Uterus (tissue), 4 donors: ENCODE results near the gene AGPS. TPM values are rescaled to one million over a fixed set of nuclear protein-coding genes. Genes with fewer than 3 reads are reported as not detected.
"Not testable (repeated sequence)": the region's sequence is repeated elsewhere in the genome, so short reads cannot be mapped to it uniquely, and the experiment has no call there.

Experiments
- DNase-seq, 2 donors: peaks; one replicate each; pipeline ENCODE4 v3.0.0-alpha.2; 2019 to 2020
- H3K27ac ChIP-seq, 2 donors: fragments of 200-600 bp; sonication (generic); 1 replicate in 1 of 2; 2 replicates in 1 of 2; pipeline ENCODE4 v1.5.1; 2016 to 2018
- H3K27me3 ChIP-seq, 2 donors: fragments of 200-600 bp; sonication (generic); one replicate each; pipeline ENCODE4 v1.5.1; 2018 to 2019; ENCODE audit warnings: control low read depth in 1 of 2
- H3K36me3 ChIP-seq, 2 donors: fragments of 200-600 bp; sonication (generic); one replicate each; pipeline ENCODE4 v1.5.1; 2019; ENCODE audit warnings: control low read depth in 1 of 2
- H3K4me1 ChIP-seq, 2 donors: fragments of 200-600 bp; sonication (generic); one replicate each; pipeline ENCODE4 v1.5.1; 2018 to 2019; ENCODE audit warnings: control low read depth in 1 of 2
- H3K4me3 ChIP-seq, 2 donors: fragments of 200-600 bp; sonication (generic); 1 replicate in 1 of 2; 2 replicates in 1 of 2; pipeline ENCODE4 v1.5.1; 2018 to 2019; ENCODE audit warnings: mild to moderate bottlenecking in 1 of 2
- H3K9me3 ChIP-seq, 2 donors: fragments of 200-600 bp; sonication (generic); one replicate each; pipeline ENCODE4 v1.5.1; 2019; ENCODE audit warnings: control low read depth in 1 of 2
- POLR2A ChIP-seq, 2 donors: fragments of 450-650 bp; IDR thresholded peaks; one replicate each; pipeline ENCODE4 v1.6.1; 2016; ENCODE audit warnings: antibody characterized with exemption in 2 of 2, mild to moderate bottlenecking in 1 of 2, moderate library complexity in 1 of 2
- intact Hi-C: fragments of 100-400 bp; cut with DNase I; formaldehyde crosslinking; loops from one replicate; pipeline ENCODE4 v1.15.1; 2023; ENCODE audit warnings: low total_unique reads
- total RNA-seq, 4 donors: library from RNA; depleted of rRNA in 3 of 4; stranded (reverse); fragments of >200 nt in 3 of 4; gene quantifications; one replicate each; pipeline versions ENCODE4 v1.1.0 to v1.2.4, GENCODE V29; 2014 to 2023
- TF ChIP-seq, protein P1 (sequence below), 4 experiments: fragments of 200-600 bp in 2 of 4; fragments of 450-650 bp in 2 of 4; sonication (generic) in 2 of 4; IDR thresholded peaks; one replicate each; pipeline ENCODE4 v1.5.1; 2016 to 2019; ENCODE audit warnings: antibody characterized with exemption in 4 of 4, mild to moderate bottlenecking in 2 of 4, moderate library complexity in 1 of 4
- donor health status: DM: yes; HTN: yes; CAD: no.

AGPS gene
- total RNA-seq, 4 donors from 2014 or later = 10.2 to 64.4 (median 40.0) TPM

DNA sequence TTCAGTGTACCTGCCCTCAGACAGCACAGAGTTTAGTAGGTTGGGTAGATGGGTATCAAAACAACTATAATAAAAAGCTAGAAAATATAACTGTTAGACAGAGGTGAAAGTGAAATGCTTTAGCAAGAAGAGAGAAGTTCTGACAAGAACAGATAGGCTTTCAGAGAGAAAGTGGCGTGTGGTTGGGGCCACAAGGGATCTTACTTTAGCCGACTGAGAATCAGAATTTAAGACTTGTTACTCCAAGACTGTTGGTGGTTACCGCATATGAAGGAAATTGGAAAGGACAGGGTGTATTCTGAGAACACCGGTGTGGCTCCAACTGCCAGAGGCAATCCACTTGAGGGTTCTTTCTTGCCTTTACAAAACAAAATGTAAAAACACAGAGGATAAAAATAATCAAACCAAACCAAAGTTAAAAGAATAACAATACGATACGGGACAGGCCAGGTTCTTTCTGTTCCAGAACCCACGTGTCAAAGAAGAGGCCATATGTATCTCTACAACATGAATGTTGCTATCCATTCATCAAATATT is 44.4 kb upstream of the AGPS start:
- DNase-seq = no peak
- no peak overlapping the region for H3K4me3 ChIP-seq
- H3K27me3 ChIP-seq = no peaks in the 10 kb centered on the region
- no peaks in the 10 kb centered on the region for H3K36me3 ChIP-seq
- TF ChIP-seq, protein P1, sequence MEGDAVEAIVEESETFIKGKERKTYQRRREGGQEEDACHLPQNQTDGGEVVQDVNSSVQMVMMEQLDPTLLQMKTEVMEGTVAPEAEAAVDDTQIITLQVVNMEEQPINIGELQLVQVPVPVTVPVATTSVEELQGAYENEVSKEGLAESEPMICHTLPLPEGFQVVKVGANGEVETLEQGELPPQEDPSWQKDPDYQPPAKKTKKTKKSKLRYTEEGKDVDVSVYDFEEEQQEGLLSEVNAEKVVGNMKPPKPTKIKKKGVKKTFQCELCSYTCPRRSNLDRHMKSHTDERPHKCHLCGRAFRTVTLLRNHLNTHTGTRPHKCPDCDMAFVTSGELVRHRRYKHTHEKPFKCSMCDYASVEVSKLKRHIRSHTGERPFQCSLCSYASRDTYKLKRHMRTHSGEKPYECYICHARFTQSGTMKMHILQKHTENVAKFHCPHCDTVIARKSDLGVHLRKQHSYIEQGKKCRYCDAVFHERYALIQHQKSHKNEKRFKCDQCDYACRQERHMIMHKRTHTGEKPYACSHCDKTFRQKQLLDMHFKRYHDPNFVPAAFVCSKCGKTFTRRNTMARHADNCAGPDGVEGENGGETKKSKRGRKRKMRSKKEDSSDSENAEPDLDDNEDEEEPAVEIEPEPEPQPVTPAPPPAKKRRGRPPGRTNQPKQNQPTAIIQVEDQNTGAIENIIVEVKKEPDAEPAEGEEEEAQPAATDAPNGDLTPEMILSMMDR (IDR thresholded peaks at IDR 0.05) = no peak
- TF ChIP-seq POLR2A (IDR thresholded peaks at IDR 0.05) = no peak
- H3K27ac ChIP-seq = no peak overlapping the region
- intact Hi-C loops = no loop called here
- H3K9me3 ChIP-seq = no peaks in the 10 kb centered on the region
- peaks cover 0 to 8% of the 10 kb centered on the region in 2 donors for H3K4me1 ChIP-seq

DNA sequence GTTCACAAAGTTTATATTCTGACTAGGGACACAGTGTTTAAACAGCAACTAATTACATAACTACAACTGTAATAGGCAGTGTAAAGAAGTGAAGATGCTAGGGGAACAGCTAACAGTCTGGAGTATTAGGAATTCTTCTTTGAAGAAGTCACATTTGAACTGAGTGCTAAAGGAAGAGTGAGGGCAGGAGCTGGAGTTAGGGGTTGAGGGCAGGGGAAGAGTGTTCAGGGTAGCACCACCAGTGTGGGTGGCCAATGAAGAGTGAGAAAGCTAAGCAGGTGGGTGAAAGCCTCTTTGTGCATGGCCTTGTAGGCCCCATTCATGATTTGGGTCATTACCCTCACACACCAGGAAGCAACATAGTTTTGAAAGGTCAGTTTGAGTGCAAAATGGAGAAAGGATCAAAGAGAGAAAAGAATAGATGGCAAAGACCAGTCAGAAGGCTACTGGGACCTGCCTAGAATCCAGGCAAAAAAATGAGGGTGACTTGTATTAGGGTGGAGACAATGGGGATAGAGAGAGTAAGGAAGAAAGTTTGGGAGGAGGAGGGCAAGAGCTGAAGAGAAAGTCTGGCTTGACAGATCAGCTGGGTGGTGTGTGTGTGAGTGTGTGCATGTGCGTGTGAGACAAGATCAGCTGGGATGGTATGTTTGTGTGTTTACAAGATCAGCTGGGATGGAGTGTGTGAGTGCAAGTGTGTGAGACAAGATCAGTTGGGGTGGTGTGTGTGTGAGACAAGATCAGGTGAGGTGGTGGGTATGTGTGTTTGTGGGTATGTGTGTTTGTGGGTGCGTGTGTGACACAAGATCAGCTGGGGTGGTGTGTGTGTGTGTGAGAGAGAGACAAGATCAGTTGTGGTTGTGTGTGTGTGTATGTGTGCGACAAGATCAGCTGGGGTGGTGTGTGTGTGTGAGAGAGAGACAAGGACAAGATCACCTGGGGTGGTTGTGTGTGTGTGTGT is 43.6 kb upstream of the AGPS start:
- DNase-seq = no peak
- Histone ChIP-seq H3K27ac (no peak overlapping the region), H3K36me3 (no peaks in the 10 kb centered on the region), H3K4me3 (no peak overlapping the region), H3K27me3 (no peaks in the 10 kb centered on the region), H3K9me3 (no peaks in the 10 kb centered on the region), H3K4me1 (peaks cover 0 to 10% of the 10 kb centered on the region in 2 donors)
- intact Hi-C loops = no loop called here
- TF ChIP-seq, protein P1 (IDR thresholded peaks at IDR 0.05) = no peak
- no peak for TF ChIP-seq POLR2A (IDR thresholded peaks at IDR 0.05)

DNA sequence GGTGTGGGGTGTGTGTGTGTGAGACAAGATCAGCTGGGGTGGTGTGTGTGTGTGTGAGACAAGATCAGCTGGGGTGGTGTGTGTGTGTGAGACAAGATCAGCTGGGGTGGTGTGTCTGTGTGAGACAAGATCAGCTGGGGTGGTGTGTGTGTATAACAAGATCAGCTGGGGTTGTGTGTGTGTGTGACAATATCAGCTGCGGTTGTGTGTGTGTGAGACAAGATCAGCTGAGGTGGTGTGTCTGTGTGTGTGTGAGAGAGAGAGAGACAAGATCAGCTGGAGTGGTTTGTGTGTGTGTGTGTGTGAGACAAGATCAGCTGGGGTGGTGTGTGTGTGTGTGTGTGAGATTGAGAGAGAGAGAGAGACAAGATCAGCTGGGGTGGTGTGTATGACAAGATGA is 41.9 kb upstream of the AGPS start:
- H3K27ac ChIP-seq, H3K27me3 ChIP-seq, H3K36me3 ChIP-seq, H3K9me3 ChIP-seq, H3K4me3 ChIP-seq, intact Hi-C loops, DNase-seq: not testable (repeated sequence)
- peaks cover 0 to 10% of the 10 kb centered on the region in 2 donors for H3K4me1 ChIP-seq

DNA sequence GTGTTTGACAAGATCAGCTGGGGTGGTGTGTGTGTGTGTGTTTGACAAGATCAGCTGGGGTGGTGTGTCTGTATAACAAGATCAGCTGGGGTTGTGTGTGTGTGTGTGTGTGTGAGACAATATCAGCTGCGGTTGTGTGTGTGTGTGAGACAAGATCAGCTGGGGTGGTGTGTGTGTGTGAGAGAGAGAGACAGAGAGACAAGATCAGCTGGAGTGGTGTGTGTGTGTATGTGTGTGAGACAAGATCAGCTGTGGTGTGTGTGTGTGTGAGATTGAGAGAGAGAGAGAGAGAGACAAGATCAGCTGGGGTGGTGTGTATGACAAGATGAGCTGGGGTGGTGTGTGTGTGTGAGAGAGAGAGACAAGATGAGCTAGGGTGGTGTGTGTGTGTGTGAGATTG is 41.5 kb upstream of the AGPS start:
- H3K4me3 ChIP-seq, H3K27me3 ChIP-seq, H3K9me3 ChIP-seq, intact Hi-C loops, H3K36me3 ChIP-seq, DNase-seq: not testable (repeated sequence)
- peaks cover 0 to 10% of the 10 kb centered on the region in 2 donors for H3K4me1 ChIP-seq
- H3K27ac ChIP-seq = peak overlapping the region in 1 of 2 donors; percentile 9

DNA sequence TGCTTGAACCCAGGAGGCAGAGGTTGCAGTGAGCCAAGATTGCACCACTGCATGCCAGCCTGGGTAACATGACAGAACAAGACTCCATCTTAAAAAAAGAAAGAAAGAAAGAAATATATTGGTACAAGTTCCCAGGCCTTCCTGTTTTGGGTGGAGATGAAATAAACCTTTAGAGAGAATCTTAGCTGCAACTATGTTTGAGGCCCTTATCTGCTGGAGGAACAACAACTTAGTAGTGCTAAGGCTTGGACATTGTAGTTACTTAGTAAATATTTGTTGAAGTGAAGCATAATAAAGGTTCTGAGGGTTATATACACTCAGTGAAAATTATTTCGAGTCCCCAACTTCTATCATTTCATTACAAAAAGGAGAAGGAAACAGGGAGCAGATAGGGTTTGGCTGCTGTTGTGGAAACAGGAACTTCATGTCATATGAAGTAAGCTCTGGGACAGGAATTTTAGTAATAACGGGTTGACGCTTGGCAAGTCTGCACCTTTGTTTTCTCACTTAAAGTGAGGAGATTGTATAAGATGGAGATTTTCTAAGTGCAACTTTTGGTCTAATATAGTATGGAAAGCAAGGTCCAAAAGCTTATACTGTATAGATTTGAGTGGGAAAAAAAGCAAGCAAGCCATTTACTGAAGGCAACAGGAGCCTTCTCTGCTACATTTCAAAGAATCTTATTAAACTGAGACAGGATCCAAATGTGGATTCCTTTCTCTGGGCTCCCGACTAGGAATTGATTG is 40.0 kb upstream of the AGPS start:
- Histone ChIP-seq H3K36me3 (no peaks in the 10 kb centered on the region), H3K4me1 (peaks cover 0 to 10% of the 10 kb centered on the region in 2 donors), H3K27ac (peak overlapping the region; percentile 15 to 58), H3K27me3 (no peaks in the 10 kb centered on the region), H3K4me3 (no peak overlapping the region), H3K9me3 (no peaks in the 10 kb centered on the region)
- intact Hi-C loops = no loop called here
- no peak for DNase-seq
- TF ChIP-seq POLR2A (IDR thresholded peaks at IDR 0.05) = no peak

DNA sequence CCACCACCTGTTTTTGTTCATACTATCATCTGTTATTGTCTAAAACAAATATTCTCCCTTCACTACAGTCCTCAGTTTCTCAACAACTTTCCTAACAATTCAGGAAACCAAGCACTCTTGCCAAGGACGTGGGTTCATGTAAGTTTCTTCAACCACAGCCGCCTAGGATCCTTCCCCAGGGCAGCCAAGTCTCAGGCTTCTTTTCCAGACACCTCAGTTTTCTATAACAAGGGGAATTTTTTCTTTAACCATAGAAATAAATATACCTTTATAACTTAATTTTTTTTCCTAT is 39.4 kb upstream of the AGPS start:
- Histone ChIP-seq H3K27ac (peak overlapping the region; percentile 15 to 58), H3K36me3 (no peaks in the 10 kb centered on the region), H3K27me3 (no peaks in the 10 kb centered on the region), H3K4me3 (no peak overlapping the region), H3K9me3 (no peaks in the 10 kb centered on the region), H3K4me1 (peaks cover 0 to 10% of the 10 kb centered on the region in 2 donors)
- DNase-seq = peak in 1 of 2 donors; percentile 31
- intact Hi-C loops = no loop called here
- TF ChIP-seq, protein P1 (IDR thresholded peaks at IDR 0.05) = no peak
- TF ChIP-seq POLR2A (IDR thresholded peaks at IDR 0.05) = no peak

DNA sequence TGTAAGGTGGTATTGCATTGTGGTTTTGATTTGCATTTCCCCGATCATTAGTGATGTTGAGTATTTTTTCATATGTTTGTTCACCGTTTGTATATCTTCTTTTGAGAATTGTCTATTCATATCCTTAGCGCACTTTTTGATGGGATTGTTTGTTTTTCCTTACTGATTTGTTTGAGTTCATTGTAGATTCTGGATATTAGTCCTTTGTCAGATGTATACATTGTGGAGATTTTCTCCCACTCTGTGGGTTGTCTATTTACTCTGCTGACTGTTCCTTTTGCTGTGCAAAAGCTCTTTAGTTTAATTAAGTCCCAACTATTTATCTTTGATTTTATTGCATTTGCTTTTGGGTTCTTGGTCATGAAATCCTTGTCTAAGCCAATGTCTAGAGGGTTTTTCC is 38.0 kb upstream of the AGPS start:
- H3K4me3 ChIP-seq, DNase-seq, H3K27ac ChIP-seq, H3K36me3 ChIP-seq, intact Hi-C loops, H3K27me3 ChIP-seq, H3K9me3 ChIP-seq: not testable (repeated sequence)
- H3K4me1 ChIP-seq = peaks cover 0 to 10% of the 10 kb centered on the region in 2 donors
